ENCODE data around the gene CAB39. TPM values are rescaled to one million over a fixed set of nuclear protein-coding genes. Genes with fewer than 3 reads are reported as not detected.

CAB39 gene
- total RNA-seq, 1 donor from 2014 or later = 66.6 TPM

- H3K4me3 Mint-ChIP-seq (ENCODE audit: unreplicated experiment) = peak within 1 kb of the TSS; percentile 91
- TF ChIP-seq EZH2 (IDR thresholded peaks at IDR 0.05; ENCODE audit: insufficient read depth, low read length) (no peak), CTCF (IDR thresholded peaks at IDR 0.05; ENCODE audit: insufficient read depth, low read depth, low read length) (no peak)
- peak; percentile 25 for DNase-seq (ENCODE audit: low read depth)
- H3K4me1 Mint-ChIP-seq (ENCODE audit: low read depth, unreplicated experiment) = peaks cover 30% of the 10 kb centered on the region
- FAIRE-seq = no peak
- Histone ChIP-seq H3K79me2 (ENCODE audit: insufficient read depth, low read length) (peaks cover 20% of the 10 kb centered on the region), H3K4me3 (ENCODE audit: insufficient read depth, low read depth, low read length) (peak within 1 kb of the TSS; percentile 67), H4K20me1 (ENCODE audit: insufficient read depth, low read length) (peaks cover 35% of the 10 kb centered on the region), H3K27ac (ENCODE audit: low read depth, low read length) (no peak within 1 kb of the TSS), H3K9me3 (ENCODE audit: insufficient read depth, low read depth, low read length) (no peaks in the 10 kb centered on the region), H2AFZ (ENCODE audit: low read depth, low read length) (peak within 1 kb of the TSS; percentile 92), H3K36me3 (ENCODE audit: insufficient read depth, low read length) (no peaks in the 10 kb centered on the region), H3K4me2 (ENCODE audit: low read length) (peak within 1 kb of the TSS; percentile 93), H3K27me3 (ENCODE audit: insufficient read depth, low read length) (peaks cover 19% of the 10 kb centered on the region), H3K9ac (ENCODE audit: low read length) (peak within 1 kb of the TSS; percentile 73), H3K4me1 (ENCODE audit: insufficient read depth, low read length) (peaks cover 33% of the 10 kb centered on the region)
- H3K27ac Mint-ChIP-seq (ENCODE audit: unreplicated experiment) = peak within 1 kb of the TSS; percentile 69
- H3K27me3 Mint-ChIP-seq (ENCODE audit: low read depth, unreplicated experiment) = peaks cover 26% of the 10 kb centered on the region
- H3K9me3 Mint-ChIP-seq (ENCODE audit: unreplicated experiment) = no peaks in the 10 kb centered on the region
- H3K36me3 Mint-ChIP-seq (ENCODE audit: low read depth, unreplicated experiment) = peaks cover 3% of the 10 kb centered on the region
These were observed 152.1 kb downstream of the CAB39 start, which contains the start of gene ITM2C for GRCh38 chr2:230864605-230865306. TSS of gene ITM2C (plus strand) at chr2:230864942. CDS start at chr2:230865026, 84 bp downstream.

- peak overlapping the region; percentile 93 for H3K4me2 ChIP-seq (ENCODE audit: low read length)
- peak overlapping the region; percentile 67 for H3K4me3 ChIP-seq (ENCODE audit: insufficient read depth, low read depth, low read length)
- H3K27ac ChIP-seq (ENCODE audit: low read depth, low read length) = no peak overlapping the region
- no peaks in the 10 kb centered on the region for H3K9me3 ChIP-seq (ENCODE audit: insufficient read depth, low read depth, low read length)
- DNase-seq (ENCODE audit: low read depth) (no peak), FAIRE-seq (no peak)
- H3K79me2 ChIP-seq (ENCODE audit: insufficient read depth, low read length) = peaks cover 20% of the 10 kb centered on the region
- peaks cover 33% of the 10 kb centered on the region for H3K4me1 ChIP-seq (ENCODE audit: insufficient read depth, low read length)
- H2AFZ ChIP-seq (ENCODE audit: low read depth, low read length) = peak overlapping the region; percentile 79
- peaks cover 19% of the 10 kb centered on the region for H3K27me3 ChIP-seq (ENCODE audit: insufficient read depth, low read length)
- H3K36me3 Mint-ChIP-seq (ENCODE audit: low read depth, unreplicated experiment) = peaks cover 3% of the 10 kb centered on the region
- H3K36me3 ChIP-seq (ENCODE audit: insufficient read depth, low read length) = no peaks in the 10 kb centered on the region
- TF ChIP-seq EZH2 (IDR thresholded peaks at IDR 0.05; ENCODE audit: insufficient read depth, low read length) = no peak
- no peak for TF ChIP-seq CTCF (IDR thresholded peaks at IDR 0.05; ENCODE audit: insufficient read depth, low read depth, low read length)
- H3K9me3 Mint-ChIP-seq (ENCODE audit: unreplicated experiment) = no peaks in the 10 kb centered on the region
- H3K27ac Mint-ChIP-seq (ENCODE audit: unreplicated experiment) = peak overlapping the region; percentile 69
- H3K4me1 Mint-ChIP-seq (ENCODE audit: low read depth, unreplicated experiment) = peaks cover 36% of the 10 kb centered on the region
- peaks cover 41% of the 10 kb centered on the region for H4K20me1 ChIP-seq (ENCODE audit: insufficient read depth, low read length)
- peak overlapping the region; percentile 91 for H3K4me3 Mint-ChIP-seq (ENCODE audit: unreplicated experiment)
- H3K9ac ChIP-seq (ENCODE audit: low read length) = peak overlapping the region; percentile 73
- H3K27me3 Mint-ChIP-seq (ENCODE audit: low read depth, unreplicated experiment) = peaks cover 26% of the 10 kb centered on the region
These were observed 152.7 kb downstream of the CAB39 start for GRCh38 chr2:230865307-230865765.
